Chondrocyte (in vitro differentiated cells): Measurements from ENCODE around the gene DAAM2. TPM values are rescaled to one million over a fixed set of nuclear protein-coding genes. Genes with fewer than 3 reads are reported as not detected.
A peak's percentile ranks its signal among the peaks of the same experiment; 100 is the strongest.

Experiments
- DNase-seq: peaks from one replicate; pipeline ENCODE4 v3.0.0; 2021; ENCODE audit warnings: mixed read lengths, low spot score
- H3K27ac Mint-ChIP-seq: one replicate; pipeline ENCODE4 v1.8.0; 2021; ENCODE audit warnings: mild to moderate bottlenecking, moderate library complexity, mixed read lengths; ENCODE audit not compliant: unreplicated experiment
- H3K27me3 Mint-ChIP-seq: 2 replicates; pipeline ENCODE4 v1.8.0; 2021; ENCODE audit warnings: low read depth, mixed read lengths
- H3K36me3 Mint-ChIP-seq: 2 replicates; pipeline ENCODE4 v1.8.0; 2021; ENCODE audit warnings: low read depth, mixed read lengths
- H3K4me1 Mint-ChIP-seq: 2 replicates; pipeline ENCODE4 v1.8.0; 2021; ENCODE audit warnings: low read depth, mild to moderate bottlenecking, mixed read lengths
- H3K4me3 Mint-ChIP-seq: one replicate; pipeline ENCODE4 v1.8.0; 2021; ENCODE audit warnings: mild to moderate bottlenecking, moderate library complexity, mixed read lengths; ENCODE audit not compliant: unreplicated experiment
- H3K9me3 Mint-ChIP-seq: 2 replicates; pipeline ENCODE4 v1.8.0; 2021; ENCODE audit warnings: low read depth, mixed read lengths
- CTCF ChIP-seq: fragments of 200-600 bp; sonication (generic); IDR thresholded peaks from 2 replicates; pipeline ENCODE4 v1.5.0; 2021; ENCODE audit warnings: antibody characterized with exemption, mild to moderate bottlenecking, moderate library complexity
- total RNA-seq: library from RNA; stranded (reverse); gene quantifications from 3 replicates; pipeline ENCODE4 v1.2.1, GENCODE V29; 2021

The DAAM2 gene
- total RNA-seq, 1 donor from 2014 or later: 142 TPM

GRCh38 chr6:39891976-39892375 is 99.8 kb downstream of the DAAM2 start:
- peak overlapping the region; percentile 66 for H3K27ac Mint-ChIP-seq
- no peaks in the 10 kb centered on the region for H3K27me3 Mint-ChIP-seq
- TF ChIP-seq CTCF: no peak
- H3K4me1 Mint-ChIP-seq: peaks cover 10% of the 10 kb centered on the region
- H3K9me3 Mint-ChIP-seq: no peaks in the 10 kb centered on the region
- H3K36me3 Mint-ChIP-seq: peaks cover 21% of the 10 kb centered on the region
- H3K4me3 Mint-ChIP-seq: no peak overlapping the region
- no peak for DNase-seq

GRCh38 chr6:39892490-39893129 is 100.4 kb downstream of the DAAM2 start:
- no peak for DNase-seq
- peak; percentile 85 for TF ChIP-seq CTCF
- peaks cover 10% of the 10 kb centered on the region for H3K4me1 Mint-ChIP-seq
- H3K36me3 Mint-ChIP-seq: peaks cover 25% of the 10 kb centered on the region
- H3K27ac Mint-ChIP-seq: peak overlapping the region; percentile 66
- H3K4me3 Mint-ChIP-seq: no peak overlapping the region
- no peaks in the 10 kb centered on the region for H3K9me3 Mint-ChIP-seq
- no peaks in the 10 kb centered on the region for H3K27me3 Mint-ChIP-seq

GRCh38 chr6:39893286-39893685 is 101.1 kb downstream of the DAAM2 start:
- Mint-ChIP-seq H3K4me3 (no peak overlapping the region), H3K36me3 (peaks cover 31% of the 10 kb centered on the region), H3K27me3 (no peaks in the 10 kb centered on the region), H3K27ac (no peak overlapping the region), H3K9me3 (no peaks in the 10 kb centered on the region), H3K4me1 (peaks cover 10% of the 10 kb centered on the region)
- no peak for DNase-seq
- TF ChIP-seq CTCF: no peak

- H3K4me1 Mint-ChIP-seq: peaks cover 13% of the 10 kb centered on the region
- DNase-seq: no peak
- H3K36me3 Mint-ChIP-seq: peaks cover 42% of the 10 kb centered on the region
- TF ChIP-seq CTCF: no peak
- no peaks in the 10 kb centered on the region for H3K9me3 Mint-ChIP-seq
- no peaks in the 10 kb centered on the region for H3K27me3 Mint-ChIP-seq
- no peak overlapping the region for H3K4me3 Mint-ChIP-seq
- peak overlapping the region; percentile 84 for H3K27ac Mint-ChIP-seq
These were observed 104.5 kb downstream of the DAAM2 start for GRCh38 chr6:39896701-39897100.

- no peak overlapping the region for H3K4me3 Mint-ChIP-seq
- H3K4me1 Mint-ChIP-seq: peaks cover 4% of the 10 kb centered on the region
- H3K36me3 Mint-ChIP-seq: peaks cover 38% of the 10 kb centered on the region
- no peaks in the 10 kb centered on the region for H3K27me3 Mint-ChIP-seq
- DNase-seq: no peak
- peak overlapping the region; percentile 84 for H3K27ac Mint-ChIP-seq
- no peak for TF ChIP-seq CTCF
- H3K9me3 Mint-ChIP-seq: no peaks in the 10 kb centered on the region
These were observed 105.5 kb downstream of the DAAM2 start for GRCh38 chr6:39897698-39898097.
